Astrocyte (in vitro differentiated cells and primary cell): ENCODE data around the gene MED12L.

Experiments
- CTCF ChIP-seq: IDR thresholded peaks from 2 replicates; pipeline ENCODE4 v1.5.1; 2011; ENCODE audit warnings: low read depth, mild to moderate bottlenecking, inconsistent platforms, low read length, moderate library complexity; ENCODE audit not compliant: insufficient read depth
- EZH2 ChIP-seq: IDR thresholded peaks from 2 replicates; pipeline ENCODE4 v1.6.1; 2012; ENCODE audit warnings: mild to moderate bottlenecking, low read length, inconsistent platforms; ENCODE audit not compliant: insufficient read depth

- TF ChIP-seq CTCF (no peak), EZH2 (no peak)
Observed at GRCh38 chr3:151383956-151384355, 298.5 kb downstream of the MED12L start.
